ENCODE measurements around the gene VPS13D.
"Not testable (repeated sequence)": the region's sequence is repeated elsewhere in the genome, so short reads cannot be mapped to it uniquely, and the experiment has no call there.

The VPS13D gene

DNA sequence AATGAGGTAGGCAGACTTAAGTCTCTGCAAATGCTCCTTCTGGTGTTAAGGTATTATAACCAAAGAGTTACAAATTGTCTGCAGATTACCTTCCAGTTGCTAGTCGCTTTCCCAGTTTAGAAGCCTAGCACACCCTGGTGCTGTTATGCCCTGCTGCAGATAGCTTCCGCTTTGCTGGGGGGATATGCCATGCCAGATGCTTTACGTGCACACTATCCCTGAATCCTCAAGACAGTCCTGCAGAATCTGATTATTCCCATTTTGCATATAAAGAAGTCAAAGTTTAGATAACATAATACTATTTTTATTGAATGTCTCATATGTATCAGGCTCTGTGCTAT, 221.7 kb downstream of the VPS13D start:
- DNase-seq (ENCODE audit: low read depth): no peak

DNA sequence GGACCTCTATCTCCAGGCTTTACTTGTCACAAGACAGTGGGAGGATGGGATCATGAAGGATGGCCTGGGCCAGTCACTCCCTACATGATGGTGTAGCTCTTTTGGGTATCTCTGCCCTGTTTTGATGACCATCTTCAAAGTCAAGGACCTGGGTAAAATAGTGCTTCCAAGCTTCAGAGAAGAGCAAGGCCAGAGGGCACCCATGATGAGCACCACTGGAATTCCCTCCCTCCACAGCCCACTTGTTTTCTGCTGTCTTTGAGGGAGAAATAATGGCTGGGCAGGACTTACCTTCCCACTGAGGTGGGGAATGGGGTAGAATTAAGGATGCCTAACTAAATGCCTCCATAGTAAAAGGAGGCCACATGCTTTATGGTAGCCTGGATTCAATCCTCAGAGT, 222.4 kb downstream of the VPS13D start:
- no peak for DNase-seq (ENCODE audit: low read depth)

DNA sequence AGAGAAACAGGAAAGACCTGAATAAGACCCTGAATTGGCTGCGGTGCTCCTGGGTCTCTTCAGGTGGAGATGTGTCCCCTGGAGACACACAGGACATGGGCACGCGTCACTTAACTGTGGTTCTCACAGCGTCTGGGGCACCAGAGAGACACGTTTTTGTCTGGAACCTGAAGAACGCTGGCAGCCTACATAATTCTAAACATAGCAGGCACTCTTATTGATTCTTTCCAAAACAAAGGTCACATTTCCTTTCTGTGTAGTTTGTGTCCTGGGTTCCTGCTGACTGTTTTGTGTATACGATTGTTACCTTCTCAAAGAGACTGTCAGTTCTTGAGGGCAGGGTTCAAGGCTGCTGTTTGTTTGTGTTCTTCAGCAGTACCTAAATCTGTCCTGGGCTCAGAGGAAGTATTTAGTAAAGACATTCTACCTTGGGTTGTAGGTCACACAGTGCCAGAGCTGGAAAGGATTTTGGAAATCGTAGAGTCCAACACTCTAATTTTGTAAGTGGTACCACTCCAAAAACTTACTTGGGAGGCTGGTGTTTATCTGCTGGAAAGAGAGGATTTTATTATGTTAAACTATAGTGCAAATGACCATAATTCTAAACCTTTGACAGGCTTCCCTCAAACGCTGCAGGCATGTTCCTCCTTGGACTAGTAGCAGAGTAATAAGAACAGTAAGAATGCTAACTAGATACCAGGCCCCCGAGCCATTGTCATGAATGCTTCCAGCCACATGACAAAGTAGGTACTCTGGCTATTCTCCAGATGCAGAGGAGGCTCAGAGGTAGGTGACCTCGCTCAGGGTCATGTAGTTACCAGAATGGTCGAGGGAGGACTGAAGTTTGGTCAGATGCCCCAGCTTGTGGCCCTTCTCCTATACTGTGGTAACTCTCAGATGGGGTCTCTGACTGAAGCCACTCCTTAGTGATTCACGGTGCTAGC, 223.8 kb downstream of the VPS13D start:
- DNase-seq (ENCODE audit: low read depth): no peak

DNA sequence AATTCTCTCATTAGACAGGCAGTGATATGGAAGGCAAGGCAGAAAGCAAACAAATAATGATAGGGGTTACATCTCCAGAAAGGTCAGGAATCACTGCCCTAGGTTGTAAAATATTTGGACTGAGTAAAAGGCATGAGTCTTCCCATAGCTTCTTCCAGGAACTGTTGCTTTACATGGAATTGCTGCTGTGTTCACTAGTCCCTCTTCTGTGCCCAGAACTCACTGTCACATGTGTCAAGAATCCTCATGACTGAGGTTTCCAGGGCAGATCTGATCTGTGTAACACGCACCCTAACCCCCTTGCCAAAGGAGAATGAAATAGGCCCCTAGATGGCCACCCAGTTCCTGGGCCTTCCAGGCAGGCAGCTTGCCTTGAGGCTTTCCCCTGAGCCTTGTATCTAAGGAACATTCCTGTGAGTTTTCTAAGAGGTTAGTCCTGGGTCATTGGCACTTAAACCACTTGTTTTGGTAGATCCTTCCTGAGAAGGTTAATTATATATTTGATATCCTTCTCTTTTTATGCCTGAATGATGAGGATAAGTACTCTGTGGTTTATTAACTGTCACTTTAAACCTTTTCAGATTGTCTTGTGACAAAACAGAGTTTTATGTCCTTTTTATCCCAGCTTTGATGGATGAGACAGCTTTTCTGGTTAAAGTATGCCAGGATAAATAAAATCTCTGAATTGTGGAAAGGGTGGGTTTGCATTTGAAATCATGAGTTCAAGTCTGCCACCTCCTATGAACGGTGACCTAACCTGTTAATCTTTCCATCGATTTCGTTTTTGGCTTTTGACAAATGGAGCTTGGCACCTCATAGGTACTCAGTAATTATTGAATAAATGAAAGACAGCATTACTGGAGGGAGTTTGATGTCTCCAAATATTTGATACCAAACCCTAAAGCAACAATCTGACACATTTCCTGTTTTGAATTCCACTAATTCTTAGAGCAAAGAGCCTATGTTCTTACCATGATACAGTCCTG, 224.9 kb downstream of the VPS13D start:
- DNase-seq (ENCODE audit: low read depth): no peak

DNA sequence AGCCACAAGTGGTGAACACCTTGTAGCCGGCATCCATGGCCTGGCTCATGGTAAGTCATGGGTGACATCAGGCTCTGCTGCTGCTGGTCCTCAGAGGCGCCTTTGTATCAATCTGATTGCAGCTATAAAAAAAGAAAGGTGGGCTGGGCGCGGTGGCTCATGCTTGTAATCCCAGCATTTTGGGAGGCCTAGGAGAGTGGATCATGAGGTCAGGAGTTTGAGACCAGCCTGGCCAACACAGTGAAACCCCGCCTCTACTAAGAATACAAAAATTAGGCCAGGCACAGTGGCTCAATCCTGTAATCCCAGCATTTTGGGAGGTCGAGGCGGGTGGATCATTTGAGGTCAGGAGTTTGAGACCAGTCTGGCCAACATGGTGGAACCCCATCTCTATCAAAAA, 226.3 kb downstream of the VPS13D start:
- DNase-seq (ENCODE audit: low read depth): not testable (repeated sequence)

DNA sequence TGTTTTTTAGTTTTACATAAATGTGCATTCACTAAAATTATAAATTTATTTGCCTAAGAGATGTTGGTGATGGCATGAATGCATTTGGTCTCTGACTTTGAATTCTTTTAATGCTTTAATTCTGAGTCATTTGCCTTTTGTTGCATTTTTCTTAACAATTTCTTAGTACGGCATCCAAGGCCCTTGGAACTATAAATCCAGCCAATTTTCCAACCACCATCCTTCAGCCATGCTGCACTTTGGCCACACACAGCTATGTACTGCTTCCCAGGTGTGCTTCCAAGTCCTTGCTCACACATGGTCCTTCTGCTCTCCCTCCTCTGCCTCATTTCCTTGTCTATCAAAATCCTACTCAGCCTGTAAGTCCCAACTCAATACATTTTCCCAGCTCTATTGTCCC, 227.1 kb downstream of the VPS13D start:
- DNase-seq (ENCODE audit: low read depth): no peak

DNA sequence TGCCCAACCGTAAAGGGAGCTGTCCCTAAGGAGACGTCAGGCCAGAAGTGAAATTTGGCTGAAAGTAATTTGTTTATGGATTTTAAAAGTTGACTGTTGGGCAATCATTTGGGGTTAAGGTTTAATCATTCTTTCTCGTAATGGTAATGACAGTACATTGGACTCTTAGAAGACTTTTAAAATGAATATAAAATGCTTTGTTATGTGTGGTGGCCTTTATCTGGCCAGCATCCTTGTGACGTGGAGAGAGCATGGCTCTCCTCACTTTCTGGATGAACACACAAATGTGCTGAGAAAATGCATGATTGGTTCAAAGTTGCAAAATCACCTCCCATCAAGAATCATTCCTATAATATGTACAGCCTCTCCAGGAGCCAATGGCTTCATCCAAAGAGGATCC, 227.9 kb downstream of the VPS13D start:
- DNase-seq (ENCODE audit: low read depth): no peak

DNA sequence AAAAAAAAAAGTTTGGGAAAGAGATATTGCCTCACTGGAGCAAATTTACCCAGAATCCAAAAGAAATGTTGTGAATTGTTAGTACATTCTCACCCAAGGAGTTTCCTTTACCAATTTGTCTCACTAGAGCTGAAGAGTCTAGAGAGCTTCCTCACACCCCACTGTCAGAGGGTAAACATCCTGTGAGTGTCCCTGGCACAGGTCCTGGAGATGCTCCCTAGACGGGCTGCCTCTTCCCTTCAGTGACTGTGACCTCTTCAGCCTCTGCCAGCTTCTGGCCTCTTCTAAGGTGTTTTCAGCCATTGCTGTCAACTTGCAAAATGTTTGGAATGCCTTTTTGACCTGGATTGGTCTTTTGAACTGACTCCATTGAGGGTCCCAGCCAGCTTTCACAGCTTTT, 228.7 kb downstream of the VPS13D start:
- DNase-seq (ENCODE audit: low read depth): no peak

DNA sequence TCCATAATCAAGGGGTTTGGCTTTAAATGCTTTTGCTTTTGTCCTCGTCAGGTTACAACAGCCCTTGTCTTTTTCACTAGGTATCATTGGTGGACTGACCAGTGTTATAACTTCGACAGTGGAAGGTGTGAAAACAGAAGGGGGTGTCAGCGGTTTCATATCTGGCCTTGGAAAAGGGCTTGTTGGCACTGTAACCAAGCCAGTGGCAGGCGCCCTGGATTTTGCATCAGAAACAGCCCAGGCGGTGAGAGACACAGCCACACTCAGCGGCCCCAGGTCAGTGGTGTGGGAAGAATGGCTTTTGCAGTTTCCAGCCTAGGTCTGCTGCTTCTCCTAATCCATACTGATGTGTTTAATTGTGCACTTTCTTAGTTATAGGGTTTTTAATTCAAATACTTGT, 230.3 kb downstream of the VPS13D start:
- DNase-seq (ENCODE audit: low read depth): no peak

DNA sequence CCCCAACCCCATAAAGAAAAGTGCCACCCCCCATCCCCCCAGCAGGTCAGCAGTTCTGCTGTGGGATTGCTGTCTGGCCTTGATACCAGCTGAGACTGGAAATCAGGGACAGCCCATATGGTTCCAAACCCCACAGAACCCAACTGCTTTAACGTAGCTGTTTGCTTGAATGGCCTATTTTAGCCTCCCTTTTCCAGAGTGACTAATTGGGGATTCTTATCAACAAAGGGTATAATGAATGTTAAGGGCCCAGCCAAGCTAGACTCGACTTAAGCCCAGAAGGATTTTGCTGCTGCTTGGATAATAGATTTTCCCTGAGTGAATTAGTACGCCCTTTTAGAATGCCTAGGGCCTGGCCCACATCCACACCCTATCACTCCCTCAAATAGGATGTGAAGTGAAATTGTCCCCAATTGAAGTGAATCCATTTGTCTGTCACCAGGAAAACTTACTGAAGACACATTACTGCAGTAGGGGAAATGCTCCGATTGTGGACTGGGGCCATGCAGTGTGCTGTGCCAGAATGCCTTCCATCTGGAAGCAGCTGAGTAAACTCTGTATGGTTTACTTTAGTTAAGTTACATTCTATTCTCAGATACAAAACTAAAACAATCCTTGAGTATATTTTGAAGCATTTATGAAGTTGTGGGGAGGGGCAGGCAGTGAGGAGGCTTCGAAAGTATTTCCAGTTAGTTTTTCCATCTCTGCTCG, 231.2 kb downstream of the VPS13D start:
- DNase-seq (ENCODE audit: low read depth): no peak

DNA sequence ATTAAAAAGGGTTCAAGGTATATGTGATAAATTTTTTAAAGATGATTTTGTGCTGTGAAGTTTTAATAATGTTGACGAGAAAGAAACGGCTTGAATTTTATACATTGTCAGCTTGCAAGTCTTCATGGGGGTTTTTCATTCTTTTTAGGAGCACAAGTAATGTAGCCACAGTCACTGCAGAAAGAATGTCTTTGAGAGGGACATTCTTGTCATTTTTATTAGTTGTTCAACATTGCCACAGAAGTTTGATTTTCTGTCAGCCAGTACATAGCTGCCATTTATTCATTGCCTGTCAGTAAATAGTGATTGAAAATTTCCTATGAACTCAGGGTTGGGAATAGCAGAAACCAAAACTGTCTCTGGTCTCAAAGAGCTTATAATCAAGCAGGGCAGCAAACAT, 231.9 kb downstream of the VPS13D start:
- no peak for DNase-seq (ENCODE audit: low read depth)

DNA sequence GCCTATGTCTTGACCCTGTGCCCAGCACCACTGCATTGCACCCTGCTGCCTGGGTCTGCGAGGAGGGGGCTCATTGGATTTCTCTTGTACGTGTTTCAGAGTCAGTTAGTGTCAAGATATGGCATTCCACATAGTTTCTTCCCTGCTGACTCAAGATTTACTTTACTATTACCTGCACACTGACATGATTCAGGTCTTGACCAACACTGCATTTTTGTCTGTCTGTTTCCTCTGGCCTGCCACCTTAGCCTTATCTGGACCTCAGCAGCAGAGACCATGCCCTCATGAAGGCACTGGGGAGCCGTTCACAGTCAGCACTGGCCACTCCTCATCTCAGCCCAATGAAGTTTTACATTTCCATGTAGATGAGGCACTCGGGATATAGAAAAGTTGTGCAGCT, 232.8 kb downstream of the VPS13D start:
- no peak for DNase-seq (ENCODE audit: low read depth)

DNA sequence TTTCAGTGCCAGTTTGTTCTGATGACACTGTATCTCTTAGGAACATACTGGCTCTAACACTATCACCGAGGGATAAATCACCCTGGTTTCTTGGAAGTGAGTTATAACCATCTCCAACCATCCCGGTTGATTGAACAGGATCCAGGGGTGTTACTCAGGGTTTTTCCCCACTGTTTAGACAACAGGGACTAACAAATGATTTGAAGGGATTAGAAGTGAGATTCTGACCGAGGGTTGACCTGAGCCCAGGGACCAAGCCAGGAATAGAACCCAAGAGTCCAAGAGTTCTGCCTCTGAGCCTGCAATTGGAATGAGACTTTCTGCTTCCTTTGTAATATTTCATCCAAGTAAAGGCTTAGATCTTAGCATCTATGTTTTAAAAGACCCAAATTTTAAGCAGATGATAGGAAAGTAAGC, 234.2 kb downstream of the VPS13D start:
- no peak for DNase-seq (ENCODE audit: low read depth)

DNA sequence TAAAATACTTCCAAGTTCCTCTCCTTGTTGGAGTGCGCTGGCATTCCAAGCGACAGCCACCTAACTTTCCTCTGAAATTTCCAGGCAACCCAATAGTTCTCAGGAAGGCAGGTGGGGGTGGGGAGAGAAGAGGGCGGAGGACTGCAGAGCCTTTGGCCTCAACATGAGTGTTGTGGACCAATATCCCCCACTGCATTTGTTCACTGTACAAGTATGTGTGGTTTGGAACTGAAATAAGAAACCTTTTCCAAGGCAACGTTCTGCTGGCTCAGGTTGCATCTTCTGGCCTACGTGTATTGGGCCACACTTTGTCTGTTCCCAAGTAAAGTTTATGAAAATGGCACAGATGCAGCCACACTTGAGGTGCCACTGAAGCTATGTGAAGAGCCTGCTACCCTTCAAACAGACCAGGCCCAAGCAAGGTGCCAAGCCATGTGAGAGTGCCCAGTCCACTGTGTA, 234.8 kb downstream of the VPS13D start:
- no peak for DNase-seq (ENCODE audit: low read depth)

DNA sequence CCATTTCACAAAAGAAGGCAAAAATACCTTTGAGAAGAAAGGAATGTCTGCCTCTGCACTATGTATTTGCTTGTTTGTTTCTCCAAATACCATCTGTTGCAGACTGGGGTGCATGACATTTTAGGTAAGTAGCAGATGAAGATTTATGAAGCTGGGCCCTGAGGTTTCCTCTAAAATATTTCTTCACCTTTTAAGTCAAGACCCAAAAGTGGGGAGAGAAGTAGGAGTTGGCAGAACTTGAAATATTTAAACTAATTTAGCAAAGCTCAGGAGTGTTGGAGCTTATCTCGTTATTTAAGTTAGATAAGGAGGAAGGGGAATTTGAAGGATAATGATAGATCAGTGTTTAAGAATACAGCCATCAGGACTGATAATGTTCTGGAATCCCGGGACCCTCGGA, 235.3 kb downstream of the VPS13D start:
- DNase-seq (ENCODE audit: low read depth): no peak

DNA sequence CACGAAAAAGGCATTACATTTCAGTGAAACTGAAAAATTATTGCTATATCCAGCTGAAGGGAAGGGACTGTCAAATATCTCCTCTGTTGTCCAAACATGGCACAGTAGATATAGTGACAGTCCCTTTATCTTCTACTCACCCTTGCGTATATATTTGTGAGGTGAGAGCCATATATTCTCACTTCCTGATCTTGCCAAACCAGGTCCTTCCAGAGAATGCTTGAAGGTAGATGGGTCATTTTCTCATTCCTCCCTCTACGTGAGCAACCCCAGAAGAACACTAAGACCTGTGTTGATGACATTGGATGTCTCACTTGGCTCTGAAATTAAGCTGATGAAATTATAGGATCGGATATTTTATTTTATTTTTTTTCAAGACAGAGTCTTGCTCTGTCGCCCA, 237.0 kb downstream of the VPS13D start:
- no peak for DNase-seq (ENCODE audit: low read depth)

DNA sequence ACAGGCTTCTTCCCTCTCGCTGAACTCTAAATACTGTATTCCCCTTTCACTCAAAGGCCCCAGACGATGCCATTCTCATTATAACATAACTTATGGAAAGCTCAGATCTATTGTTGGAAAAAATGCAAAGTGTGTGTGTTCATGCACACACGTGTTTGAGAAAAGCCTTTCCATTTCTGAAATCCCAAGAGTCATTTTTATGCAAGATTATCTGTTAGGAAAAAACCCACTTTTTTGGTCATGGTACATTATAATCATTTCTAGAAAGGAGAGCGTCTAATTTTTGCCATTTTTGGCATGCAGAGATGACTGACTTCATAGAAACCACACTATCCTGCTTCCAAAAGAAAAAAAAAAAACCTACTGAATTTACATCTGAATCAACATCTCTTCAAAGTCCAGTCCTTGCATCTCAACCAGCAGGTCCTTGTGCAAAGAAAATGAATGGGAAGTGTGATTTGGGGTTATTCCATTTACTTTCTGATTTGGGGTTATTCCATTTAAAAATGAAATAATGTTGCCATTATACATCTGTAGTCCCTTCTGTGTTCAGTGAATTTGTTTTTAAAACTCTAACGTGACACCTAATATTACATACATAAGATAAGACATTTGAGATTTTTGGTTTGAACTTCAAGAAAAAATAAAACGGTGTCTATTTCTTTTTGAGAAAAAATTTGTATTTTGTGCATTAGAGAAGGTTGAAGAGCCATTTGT, 237.9 kb downstream of the VPS13D start:
- no peak for DNase-seq (ENCODE audit: low read depth)

DNA sequence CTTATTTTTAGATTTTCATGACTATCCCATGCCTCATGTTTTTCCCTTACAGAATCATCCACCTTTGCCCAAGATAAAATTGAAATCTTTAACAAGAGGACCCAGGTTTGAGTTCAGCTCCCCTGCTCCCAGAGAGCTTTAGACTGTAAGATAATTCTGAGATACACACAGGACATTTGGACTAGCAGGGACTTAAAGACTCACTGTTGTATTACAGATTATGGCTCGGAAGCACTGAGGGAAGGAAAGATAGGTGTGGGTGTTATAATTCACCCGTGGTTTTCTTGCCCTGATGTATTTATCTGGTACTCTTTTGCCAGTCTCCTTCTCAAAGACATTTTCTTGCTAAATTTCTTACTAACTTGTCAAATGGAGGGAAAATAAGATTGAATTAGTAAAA, 238.5 kb downstream of the VPS13D start:
- no peak for DNase-seq (ENCODE audit: low read depth)

DNA sequence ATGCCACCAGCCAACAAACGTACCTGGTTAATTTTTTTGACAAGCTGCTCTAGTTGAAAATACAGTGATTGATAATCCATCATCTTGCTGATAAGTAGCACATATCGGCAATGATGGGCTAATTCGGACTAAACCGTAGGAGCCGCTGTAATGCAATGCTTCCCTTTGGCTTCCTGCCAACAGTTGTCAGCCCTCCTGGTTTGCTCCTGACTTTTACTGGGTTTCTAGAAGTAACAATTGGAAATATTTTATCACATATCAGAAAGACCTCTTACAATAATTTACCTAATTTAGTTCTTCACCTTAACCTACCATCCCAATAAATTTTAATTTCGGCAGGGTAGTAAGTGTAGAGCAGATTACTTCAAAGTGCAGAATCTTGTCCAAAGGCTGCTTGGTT, 239.7 kb downstream of the VPS13D start:
- no peak for DNase-seq (ENCODE audit: low read depth)

DNA sequence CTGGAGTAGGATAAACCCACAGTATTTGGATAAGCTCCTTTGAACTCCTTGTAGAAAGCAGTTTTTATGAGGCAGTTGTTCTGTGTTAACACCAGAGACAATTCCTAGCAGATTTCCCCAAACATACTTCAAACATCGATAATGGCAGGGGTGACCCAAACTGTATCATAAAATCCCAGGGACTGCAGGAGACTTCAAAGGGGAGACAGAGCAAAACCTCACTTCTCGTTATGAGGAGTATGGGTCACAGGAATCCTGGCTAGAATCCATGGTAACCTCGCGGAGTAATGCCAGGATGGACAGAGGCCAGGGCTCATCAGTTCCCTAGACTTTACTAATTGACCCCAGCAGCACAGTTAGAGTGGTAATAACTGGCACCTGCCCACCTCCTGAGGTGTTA, 240.2 kb downstream of the VPS13D start:
- no peak for DNase-seq (ENCODE audit: low read depth)

DNA sequence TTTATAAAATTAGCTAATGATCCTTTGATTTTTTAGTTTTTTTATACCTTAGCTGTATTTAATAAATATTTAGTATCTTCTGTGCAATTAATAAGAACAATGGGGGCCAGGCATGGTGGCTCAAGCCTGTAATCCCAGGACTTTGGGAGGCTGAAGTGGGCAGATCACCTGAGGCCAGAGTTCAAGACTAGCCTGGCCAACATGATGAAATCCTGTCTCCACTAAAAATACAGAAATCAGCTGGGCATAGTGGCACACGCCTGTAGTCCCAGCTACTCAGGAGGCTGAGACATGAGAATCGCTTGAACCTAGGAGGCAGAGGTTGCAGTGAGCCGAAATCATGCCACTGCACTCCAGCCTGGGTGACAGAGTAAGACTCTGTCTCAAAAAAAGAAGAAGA, 241.1 kb downstream of the VPS13D start:
- not testable (repeated sequence) for DNase-seq (ENCODE audit: low read depth)

Data from activated T-cell treated with anti-CD3 and anti-CD28 coated beads for 48 hours (primary cell).